B cell (primary cell): ENCODE measurements around the gene FBXL4. TPM values are rescaled to one million over a fixed set of nuclear protein-coding genes. Genes with fewer than 3 reads are reported as not detected.
A peak's percentile ranks its signal among the peaks of the same experiment; 100 is the strongest.

ENCODE experiments used
- ATAC-seq: fragments of 200-7000 bp; cut with Tn5 transposase; one replicate; pipeline ENCODE4 v1.10.0; 2021; ENCODE audit warnings: low read depth, mild to moderate bottlenecking, moderate number of reproducible peaks, moderate library complexity
- CTCF ChIA-PET: fragments of 350-600 bp; sonication (Branson Sonifier 250); formaldehyde crosslinking; loops from one replicate; lab custom pipeline; 2021; ENCODE audit warnings: antibody characterized with exemption, inconsistent platforms; lab: Charles Lee
- POLR2A ChIA-PET: fragments of 350-600 bp; sonication (Branson Sonifier 250); formaldehyde crosslinking; loops from one replicate; lab custom pipeline; 2021; ENCODE audit warnings: antibody characterized with exemption; lab: Charles Lee
- DNase-seq: peaks from one replicate; pipeline ENCODE4 v3.0.0; 2013
- H2AFZ ChIP-seq: 2 replicates; pipeline ENCODE4 v1.6.1; 2012; ENCODE audit warnings: mild to moderate bottlenecking, low read depth, low read length; ENCODE audit not compliant: insufficient read depth, poor library complexity, severe bottlenecking
- H3K27ac ChIP-seq, 2 donors: 1 replicate in 1 of 2; 2 replicates in 1 of 2; pipeline ENCODE4 v1.5.1; 2012 to 2013; ENCODE audit warnings: low read length in 2 of 2, mild to moderate bottlenecking in 2 of 2, moderate library complexity in 1 of 2
- H3K27me3 ChIP-seq, 4 experiments: fragments of 200-600 bp in 1 of 4; sonication (generic) in 1 of 4; replicated peaks in 1 of 4; 1 replicate in 2 of 4; 2 replicates in 2 of 4; pipeline versions ENCODE4 v1.6.1 to v1.7.0; 2013 to 2016; ENCODE audit warnings: low read length in 3 of 4, mild to moderate bottlenecking in 2 of 4, mixed read lengths in 1 of 4, moderate library complexity in 1 of 4; ENCODE audit not compliant: insufficient read depth in 4 of 4, control insufficient read depth in 3 of 4; ENCODE audit errors: control extremely low read depth in 1 of 4
- H3K36me3 ChIP-seq, 2 experiments: replicated peaks in 1 of 2; 1 replicate in 1 of 2; 2 replicates in 1 of 2; pipeline versions ENCODE4 v1.6.1 to v1.7.1; 2013; ENCODE audit warnings: low read length in 1 of 2; ENCODE audit not compliant: insufficient read depth in 2 of 2, control insufficient read depth in 1 of 2; ENCODE audit errors: control extremely low read depth in 1 of 2, extremely low read depth in 1 of 2
- H3K4me1 ChIP-seq, 2 donors: fragments of 200-600 bp in 1 of 2; sonication (generic) in 1 of 2; 1 replicate in 1 of 2; 2 replicates in 1 of 2; pipeline versions ENCODE4 v1.5.1 to v1.6.1; 2013 to 2017; ENCODE audit warnings: low read length in 2 of 2; ENCODE audit not compliant: control insufficient read depth in 2 of 2, insufficient read depth in 2 of 2
- H3K4me2 ChIP-seq: replicated peaks from 2 replicates; pipeline ENCODE3; 2012; ENCODE audit warnings: mild to moderate bottlenecking, low read depth, low read length; ENCODE audit not compliant: poor library complexity, severe bottlenecking
- H3K4me3 ChIP-seq, 5 experiments: fragments of 200-600 bp in 1 of 5; sonication (generic) in 1 of 5; 1 replicate in 3 of 5; 2 replicates in 2 of 5; pipeline versions ENCODE4 v1.5.1 to v1.7.0; 2011 to 2016; ENCODE audit warnings: low read length in 4 of 5, mild to moderate bottlenecking in 4 of 5, low read depth in 2 of 5, control low read depth in 1 of 5, moderate library complexity in 1 of 5; ENCODE audit not compliant: insufficient read depth in 1 of 5; ENCODE audit errors: control extremely low read depth in 1 of 5, extremely low read depth in 1 of 5
- H3K79me2 ChIP-seq: fragments of 200-600 bp; sonication (generic); one replicate; pipeline ENCODE4 v1.6.0; 2016; ENCODE audit warnings: low read length; ENCODE audit not compliant: control insufficient read depth, insufficient read depth
- H3K9ac ChIP-seq: fragments of 200-600 bp; sonication (generic); 2 replicates; pipeline ENCODE4 v1.6.1; 2017; ENCODE audit warnings: mild to moderate bottlenecking, low read length, moderate library complexity
- H3K9me3 ChIP-seq, 3 donors: one replicate each; pipeline versions ENCODE4 v1.6.1 to v1.7.1; 2013; ENCODE audit warnings: low read length in 2 of 3; ENCODE audit not compliant: control insufficient read depth in 2 of 3, insufficient read depth in 1 of 3; ENCODE audit errors: control extremely low read depth in 1 of 3
- H4K20me1 ChIP-seq: 2 replicates; pipeline ENCODE4 v1.6.0; 2012; ENCODE audit warnings: mild to moderate bottlenecking, low read length; ENCODE audit not compliant: insufficient read depth, control insufficient read depth, poor library complexity, severe bottlenecking
- H3K27ac Mint-ChIP-seq: one replicate; pipeline ENCODE4 v1.8.0; 2021; ENCODE audit warnings: mixed read lengths
- H3K27me3 Mint-ChIP-seq: one replicate; pipeline ENCODE4 v1.8.0; 2021; ENCODE audit warnings: mixed read lengths
- H3K4me1 Mint-ChIP-seq: one replicate; pipeline ENCODE4 v1.8.0; 2021; ENCODE audit warnings: mixed read lengths
- H3K4me3 Mint-ChIP-seq: one replicate; pipeline ENCODE4 v1.8.0; 2021; ENCODE audit warnings: mixed read lengths
- H3K9me3 Mint-ChIP-seq: one replicate; pipeline ENCODE4 v1.8.0; 2022; ENCODE audit warnings: mixed read lengths; ENCODE audit not compliant: insufficient read depth
- EZH2 ChIP-seq: IDR thresholded peaks from 2 replicates; pipeline ENCODE4 v1.6.1; 2012; ENCODE audit warnings: borderline replicate concordance, low read depth, mild to moderate bottlenecking, moderate library complexity, low read length; ENCODE audit not compliant: insufficient read depth, poor library complexity, severe bottlenecking
- WGBS: methylation state at CpG from one replicate; pipeline ENCODE4 v1.1.5; 2013; ENCODE audit warnings: missing lambda C conversion rate; ENCODE audit not compliant: insufficient coverage; 5-methylcytosine and 5-hydroxymethylcytosine counted together
- intact Hi-C: fragments of 100-400 bp; cut with micrococcal nuclease; formaldehyde crosslinking; loops from one replicate; pipeline ENCODE4 v1.10.0; 2022
- polyA plus RNA-seq: library from polyadenylated mRNA; depleted of rRNA; stranded (reverse); fragments of >200 nt; gene quantifications from 2 replicates; pipeline ENCODE4 v1.2.3, GENCODE V29; 2012
- total RNA-seq, 2 donors: library from RNA; stranded (reverse); fragments of 120-200 nt in 1 of 2; gene quantifications; 1 replicate in 1 of 2; 2 replicates in 1 of 2; pipeline versions ENCODE4 v1.2.3 to v1.2.4, GENCODE V29; 2013 to 2022
- TF ChIP-seq, protein P1 (sequence below): fragments of 200-600 bp; IDR thresholded peaks from one replicate; pipeline ENCODE4 v1.8.0; 2022; ENCODE audit warnings: antibody characterized with exemption, mild to moderate bottlenecking

Gene FBXL4
- total and polyA plus RNA-seq, 2 donors (not counting 1 experiment from before 2014, with no cell fraction given) = 9.2 to 22.0 TPM

GRCh38 chr6:98836025-98836961 is 111.5 kb downstream of the FBXL4 start:
- peaks cover 45 to 55% of the 10 kb centered on the region in 2 donors for H3K4me1 ChIP-seq
- no peak for TF ChIP-seq EZH2
- TF ChIP-seq, protein P1, sequence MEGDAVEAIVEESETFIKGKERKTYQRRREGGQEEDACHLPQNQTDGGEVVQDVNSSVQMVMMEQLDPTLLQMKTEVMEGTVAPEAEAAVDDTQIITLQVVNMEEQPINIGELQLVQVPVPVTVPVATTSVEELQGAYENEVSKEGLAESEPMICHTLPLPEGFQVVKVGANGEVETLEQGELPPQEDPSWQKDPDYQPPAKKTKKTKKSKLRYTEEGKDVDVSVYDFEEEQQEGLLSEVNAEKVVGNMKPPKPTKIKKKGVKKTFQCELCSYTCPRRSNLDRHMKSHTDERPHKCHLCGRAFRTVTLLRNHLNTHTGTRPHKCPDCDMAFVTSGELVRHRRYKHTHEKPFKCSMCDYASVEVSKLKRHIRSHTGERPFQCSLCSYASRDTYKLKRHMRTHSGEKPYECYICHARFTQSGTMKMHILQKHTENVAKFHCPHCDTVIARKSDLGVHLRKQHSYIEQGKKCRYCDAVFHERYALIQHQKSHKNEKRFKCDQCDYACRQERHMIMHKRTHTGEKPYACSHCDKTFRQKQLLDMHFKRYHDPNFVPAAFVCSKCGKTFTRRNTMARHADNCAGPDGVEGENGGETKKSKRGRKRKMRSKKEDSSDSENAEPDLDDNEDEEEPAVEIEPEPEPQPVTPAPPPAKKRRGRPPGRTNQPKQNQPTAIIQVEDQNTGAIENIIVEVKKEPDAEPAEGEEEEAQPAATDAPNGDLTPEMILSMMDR = no peak
- no peaks in the 10 kb centered on the region for H4K20me1 ChIP-seq
- H3K4me1 Mint-ChIP-seq = peaks cover 36% of the 10 kb centered on the region
- H2AFZ ChIP-seq = peak overlapping the region; percentile 47
- peak overlapping the region; percentile 77 for H3K4me3 Mint-ChIP-seq
- no peaks in the 10 kb centered on the region for H3K9me3 Mint-ChIP-seq
- peaks cover 79% of the 10 kb centered on the region for H3K27me3 Mint-ChIP-seq
- POLR2A ChIA-PET = no interaction called here
- no peaks in the 10 kb centered on the region for H3K79me2 ChIP-seq
- no peak overlapping the region for H3K9ac ChIP-seq
- peak overlapping the region; percentile 100 for H3K4me2 ChIP-seq
- no peak overlapping the region for H3K4me3 ChIP-seq
- peaks cover 1 to 77% (median 69%) of the 10 kb centered on the region in 4 experiments for H3K27me3 ChIP-seq
- DNase-seq = peak; percentile 23
- no peak overlapping the region for H3K27ac ChIP-seq
- 10% methylated on average over 11 of the region's 23 CpGs for WGBS
- CTCF ChIA-PET = interaction anchor here (2.3 kb wide), 1 partner anchor 8 kb away, joined by 6 read pairs; no protein-coding TSS in a partner anchor
- intact Hi-C loops = loop anchor here (10.0 kb wide), 1 partner anchor 1911 kb away; the partner anchor contains the start of gene KLHL32
- no peak for ATAC-seq
- no peaks in the 10 kb centered on the region for H3K36me3 ChIP-seq
- H3K27ac Mint-ChIP-seq = peak overlapping the region; percentile 68
- peaks cover 0 to 37% (median 0%) of the 10 kb centered on the region in 3 donors for H3K9me3 ChIP-seq
